Measurements from ENCODE around the gene OTOA. TPM values are rescaled to one million over a fixed set of nuclear protein-coding genes. Genes with fewer than 3 reads are reported as not detected.

Gene OTOA
- total and polyA plus RNA-seq, 12 donors = 0.16 to 15.7 (median 0.90) TPM; not detected in 2

DNA sequence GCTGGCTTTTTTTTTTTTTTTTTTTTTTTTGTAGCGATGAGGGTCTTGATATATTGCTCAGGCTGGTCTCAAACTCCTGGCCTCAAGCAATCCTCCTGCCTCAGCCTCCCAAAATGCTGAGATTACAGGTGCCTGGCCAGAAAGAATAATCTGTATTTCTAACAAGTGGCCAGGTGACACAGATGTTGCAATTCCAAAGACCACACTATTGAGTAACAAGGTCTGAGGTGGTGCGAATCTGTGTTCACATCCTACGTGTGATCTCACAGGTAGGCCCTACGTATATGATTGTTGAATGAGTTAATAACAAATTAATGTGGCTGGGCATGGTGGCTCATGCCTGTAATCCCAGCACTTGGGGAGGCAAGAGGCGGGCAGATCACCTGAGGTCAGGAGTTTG lies 33.3 kb downstream of the OTOA start:
- H3K27me3 ChIP-seq = no peaks in the 10 kb centered on the region
- H3K36me3 ChIP-seq (replicated peaks in 1 of 2) = no peaks in the 10 kb centered on the region
- H3K9me3 ChIP-seq (replicated peaks in 1 of 3) = no peaks in the 10 kb centered on the region
- TF ChIP-seq POLR2A (IDR thresholded peaks at IDR 0.05) = no peak
- no peak for TF ChIP-seq CTCF (IDR thresholded peaks at IDR 0.05)
- intact Hi-C loops (cut with DNase I) = no loop called here
- no peak overlapping the region for H3K4me3 ChIP-seq
- peaks cover 11 to 13% of the 10 kb centered on the region in 2 donors for H3K4me1 ChIP-seq (replicated peaks in 1 of 2)
- no peak for DNase-seq
- WGBS, 4 donors = 91 to 95% (median 94%) methylated on average over 2 to 5 of the region's 5 CpGs
- H3K27ac ChIP-seq = no peak overlapping the region

DNA sequence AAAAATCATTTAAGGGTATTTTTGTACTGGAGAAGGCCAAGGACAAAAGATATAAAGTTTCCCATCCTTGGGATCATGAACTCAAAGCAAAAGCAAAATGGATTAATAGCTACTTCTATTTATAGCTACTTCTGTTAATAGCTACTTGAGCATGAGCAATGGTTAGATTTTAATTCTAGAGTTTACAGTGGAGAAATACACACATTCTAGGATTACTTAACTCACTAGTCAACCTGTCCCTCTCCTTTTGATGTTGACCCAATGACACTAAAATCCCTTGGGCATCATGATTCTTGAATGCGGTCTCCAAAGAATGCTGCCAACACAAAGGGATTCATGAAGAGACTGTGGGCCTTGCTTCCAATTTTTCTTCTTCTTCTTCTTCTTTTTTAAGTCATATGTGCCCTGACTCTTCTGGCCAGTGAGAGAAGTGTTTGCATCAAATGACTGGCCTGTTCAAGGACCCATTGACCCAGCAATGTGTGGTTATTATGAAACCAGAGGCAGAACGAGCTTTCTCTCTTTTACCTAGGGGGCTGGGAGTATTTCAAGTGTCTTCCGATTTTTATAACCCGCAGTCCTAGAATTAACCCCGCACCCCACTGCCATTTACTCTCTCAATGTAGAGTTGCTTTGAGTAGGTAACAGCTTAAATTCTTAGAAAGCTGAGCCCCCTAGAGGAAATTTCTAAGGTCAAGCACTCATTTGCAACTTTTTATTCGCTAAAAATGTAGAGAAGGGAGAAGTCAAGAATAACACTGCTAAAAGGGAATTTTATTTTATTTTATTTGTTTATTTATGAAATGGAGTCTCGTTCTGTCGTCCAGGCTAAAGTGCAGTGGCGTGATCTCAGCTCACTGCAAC lies 34.6 kb downstream of the OTOA start:
- intact Hi-C loops (cut with DNase I) = no loop called here
- no peaks in the 10 kb centered on the region for H3K36me3 ChIP-seq (replicated peaks in 1 of 2)
- WGBS, 4 donors = 55 to 66% (median 61%) methylated on average over 9 of the region's 9 CpGs

DNA sequence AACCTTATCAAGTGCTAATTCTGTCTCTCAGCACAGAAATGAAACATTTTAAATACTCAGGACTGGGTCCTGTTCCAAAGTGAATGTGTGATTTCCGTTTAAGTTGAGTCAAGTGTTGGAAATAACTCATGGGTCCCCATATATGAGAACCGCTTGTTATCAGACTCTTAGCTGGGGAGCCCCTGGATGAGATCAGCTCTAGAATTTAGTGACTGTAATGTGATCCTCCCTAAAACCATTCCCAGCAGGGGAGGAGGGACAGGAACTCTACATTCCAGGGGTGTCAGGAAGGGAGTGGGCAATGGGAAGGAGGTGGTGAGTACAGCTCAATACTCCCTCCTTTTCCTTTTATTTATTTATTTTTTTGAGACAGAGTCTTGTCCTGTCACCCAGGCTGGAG lies 37.5 kb downstream of the OTOA start:
- no peak overlapping the region for H3K27ac ChIP-seq
- H3K27me3 ChIP-seq = no peaks in the 10 kb centered on the region
- intact Hi-C loops (cut with DNase I) = no loop called here
- DNase-seq = no peak
- peaks cover 11 to 13% of the 10 kb centered on the region in 2 donors for H3K4me1 ChIP-seq (replicated peaks in 1 of 2)
- TF ChIP-seq POLR2A (IDR thresholded peaks at IDR 0.05) = no peak
- no peak for TF ChIP-seq CTCF (IDR thresholded peaks at IDR 0.05)
- no peaks in the 10 kb centered on the region for H3K36me3 ChIP-seq (replicated peaks in 1 of 2)
- no peaks in the 10 kb centered on the region for H3K9me3 ChIP-seq (replicated peaks in 1 of 3)
- 46 to 61% (median 55%) methylated on average over 2 of the region's 2 CpGs for WGBS, 4 donors
- no peak overlapping the region for H3K4me3 ChIP-seq

More for the DNA sequence above, 34.6 kb downstream of the OTOA start:
- Histone ChIP-seq H3K27me3 (no peaks in the 10 kb centered on the region), H3K9me3 (replicated peaks in 1 of 3) (no peaks in the 10 kb centered on the region), H3K4me3 (no peak overlapping the region), H3K4me1 (replicated peaks in 1 of 2) (peaks cover 11 to 13% of the 10 kb centered on the region in 2 donors), H3K27ac (peak overlapping the region in 3 of 5 donors; percentile 36 to 42 (median 37))
- DNase-seq = peak in 1 of 7 donors; percentile 11
- TF ChIP-seq POLR2A (IDR thresholded peaks at IDR 0.05) = no peak
- no peak for TF ChIP-seq CTCF (IDR thresholded peaks at IDR 0.05)

DNA sequence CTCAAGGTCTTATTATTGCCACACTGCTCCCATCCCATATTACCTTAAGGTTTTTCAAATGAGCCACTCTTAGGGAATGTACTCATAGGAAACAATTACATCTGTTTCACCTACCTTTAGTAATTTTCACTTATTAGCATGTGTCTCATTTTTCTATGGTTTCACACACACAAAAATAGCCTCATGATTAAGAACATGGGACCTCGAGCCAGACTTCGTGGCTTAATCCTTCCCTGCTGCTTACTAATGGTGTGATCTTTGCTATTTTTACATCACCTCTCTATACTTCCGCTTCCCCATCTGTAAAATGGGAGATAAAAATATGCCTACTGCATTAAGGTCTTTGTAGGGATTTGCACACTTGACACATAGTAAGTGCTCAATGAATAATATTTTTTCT lies 38.5 kb downstream of the OTOA start:
- intact Hi-C loops (cut with DNase I) = no loop called here
- WGBS, 4 donors = 58 to 62% (median 61%) methylated on average over 3 of the region's 3 CpGs
- no peak for TF ChIP-seq CTCF (IDR thresholded peaks at IDR 0.05)
- TF ChIP-seq POLR2A (IDR thresholded peaks at IDR 0.05) = no peak

More for the DNA sequence above, 38.5 kb downstream of the OTOA start:
- Histone ChIP-seq H3K36me3 (replicated peaks in 1 of 2) (no peaks in the 10 kb centered on the region), H3K27me3 (no peaks in the 10 kb centered on the region), H3K27ac (no peak overlapping the region), H3K4me3 (no peak overlapping the region), H3K9me3 (replicated peaks in 1 of 3) (no peaks in the 10 kb centered on the region), H3K4me1 (replicated peaks in 1 of 2) (peaks cover 11 to 13% of the 10 kb centered on the region in 2 donors)
- DNase-seq = no peak
